Pancreas (tissue), 10 donors: ENCODE measurements around the gene HELQ. TPM values are rescaled to one million over a fixed set of nuclear protein-coding genes. Genes with fewer than 3 reads are reported as not detected.

ENCODE experiments used
- ATAC-seq, 4 donors: fragments of 200-7000 bp; cut with Tn5 transposase; one replicate each; pipeline versions ENCODE4 v1.8.0 to v1.9.1; 2020; ENCODE audit warnings: mild to moderate bottlenecking in 4 of 4, moderate library complexity in 4 of 4
- DNase-seq, 6 donors: peaks; one replicate each; pipeline ENCODE4 v3.0.0-alpha.2; 2020
- FAIRE-seq: peaks from 2 replicates; lab custom pipeline; 2012; peaks lifted over from hg19 to GRCh38; lab: Jason Lieb, UNC
- H3K27ac ChIP-seq, 4 donors: fragments of 200-600 bp; sonication (generic); 1 replicate in 3 of 4; 2 replicates in 1 of 4; pipeline versions ENCODE4 v1.5.0 to v1.8.0; 2020
- H3K27me3 ChIP-seq, 4 donors: fragments of 200-600 bp; one replicate each; pipeline ENCODE4 v1.8.0; 2021
- H3K36me3 ChIP-seq, 3 donors: fragments of 200-600 bp; sonication (generic) in 1 of 3; one replicate each; pipeline versions ENCODE4 v1.5.0 to v1.8.0; 2020 to 2021
- H3K4me1 ChIP-seq, 3 donors: fragments of 200-600 bp; one replicate each; pipeline ENCODE4 v1.8.0; 2021
- H3K4me3 ChIP-seq, 4 donors: fragments of 200-600 bp; sonication (generic) in 2 of 4; one replicate each; pipeline versions ENCODE4 v1.5.0 to v1.8.0; 2020 to 2021
- H3K9me3 ChIP-seq, 4 donors: fragments of 200-600 bp; one replicate each; pipeline ENCODE4 v1.8.0; 2021
- WGBS, 2 donors: extraction: QIAGEN DNeasy Blood & Tissue Kit; methylation state at CpG; one replicate each; pipeline ENCODE4 v1.1.7; 2013; 5-methylcytosine and 5-hydroxymethylcytosine counted together
- intact Hi-C, 3 donors: fragments of 100-400 bp; cut with DNase I; formaldehyde crosslinking; loops; one replicate each; pipeline versions ENCODE4 v1.11.1 to v1.14.2; 2022
- polyA plus RNA-seq, 2 donors: library from polyadenylated mRNA; stranded (reverse); fragments of 200-250 nt; gene quantifications; one replicate each; pipeline ENCODE4 v1.2.3, GENCODE V29; 2013
- total RNA-seq, 6 donors: library from RNA; stranded (reverse); fragmentation: NEBNext Ultra II Directional in 4 of 6; extraction: Animal tissue kit (Norgen Biotek cat#: 25700) in 4 of 6; gene quantifications; one replicate each; pipeline versions ENCODE4 v1.2.1 to v1.2.4, GENCODE V29; 2021 to 2023
- TF ChIP-seq, protein P1 (sequence below), 4 donors: fragments of 200-600 bp; sonication (generic) in 3 of 4; IDR thresholded peaks; one replicate each; pipeline versions ENCODE4 v1.5.0 to v1.8.0; 2021; ENCODE audit warnings: antibody characterized with exemption in 4 of 4
- donor health status: healthy with polysubstance abuse.
- donor health status: DM: no; HTN: no; CAD: no; lungs with moderate emphysema.
- donor health status: DM: no; HTN: no; CAD: no.
- donor health status: control.
- donor health status: control.
- donor health status: Bipolar disorder and iron deficiency.
- donor health status: DM: yes; HTN: yes; CAD: no.
- donor health status: DM: no; HTN: no; CAD: no.
- donor health status: DM: no; HTN: no; CAD: no.
- donor health status: DM: yes; HTN: yes; CAD: no.

HELQ gene
- total and polyA plus RNA-seq, 8 donors = 4.3 to 9.9 (median 6.4) TPM

DNA sequence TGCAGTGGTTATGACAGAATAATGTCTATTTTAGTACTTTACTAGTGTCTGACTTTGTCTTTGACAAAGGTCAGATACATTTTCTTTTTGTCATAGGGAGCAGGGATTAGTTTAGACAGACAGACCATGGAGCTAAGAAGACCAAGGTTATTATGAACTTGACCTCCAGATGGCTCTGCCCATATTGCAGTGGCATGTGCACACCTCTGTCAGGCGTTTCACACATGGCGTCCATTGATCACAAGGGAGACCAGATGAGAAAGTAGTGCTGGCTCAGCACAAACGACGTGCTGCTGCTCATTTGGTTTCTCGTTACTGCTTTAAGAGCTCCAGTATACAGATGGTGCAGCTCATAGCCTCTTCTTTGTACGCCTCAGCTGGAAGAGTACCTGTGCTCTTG is 64.7 kb downstream of the HELQ start:
- no peaks in the 10 kb centered on the region for H3K9me3 ChIP-seq
- no peaks in the 10 kb centered on the region for H3K36me3 ChIP-seq
- no peak for DNase-seq
- H3K4me3 ChIP-seq = no peak overlapping the region
- TF ChIP-seq, protein P1, sequence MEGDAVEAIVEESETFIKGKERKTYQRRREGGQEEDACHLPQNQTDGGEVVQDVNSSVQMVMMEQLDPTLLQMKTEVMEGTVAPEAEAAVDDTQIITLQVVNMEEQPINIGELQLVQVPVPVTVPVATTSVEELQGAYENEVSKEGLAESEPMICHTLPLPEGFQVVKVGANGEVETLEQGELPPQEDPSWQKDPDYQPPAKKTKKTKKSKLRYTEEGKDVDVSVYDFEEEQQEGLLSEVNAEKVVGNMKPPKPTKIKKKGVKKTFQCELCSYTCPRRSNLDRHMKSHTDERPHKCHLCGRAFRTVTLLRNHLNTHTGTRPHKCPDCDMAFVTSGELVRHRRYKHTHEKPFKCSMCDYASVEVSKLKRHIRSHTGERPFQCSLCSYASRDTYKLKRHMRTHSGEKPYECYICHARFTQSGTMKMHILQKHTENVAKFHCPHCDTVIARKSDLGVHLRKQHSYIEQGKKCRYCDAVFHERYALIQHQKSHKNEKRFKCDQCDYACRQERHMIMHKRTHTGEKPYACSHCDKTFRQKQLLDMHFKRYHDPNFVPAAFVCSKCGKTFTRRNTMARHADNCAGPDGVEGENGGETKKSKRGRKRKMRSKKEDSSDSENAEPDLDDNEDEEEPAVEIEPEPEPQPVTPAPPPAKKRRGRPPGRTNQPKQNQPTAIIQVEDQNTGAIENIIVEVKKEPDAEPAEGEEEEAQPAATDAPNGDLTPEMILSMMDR (IDR thresholded peaks at IDR 0.05) = no peak
- WGBS, 2 donors = 76 to 82% methylated on average over 6 of the region's 6 CpGs
- H3K4me1 ChIP-seq = peaks cover 0 to 2% (median 0%) of the 10 kb centered on the region in 3 donors
- no peak for ATAC-seq
- FAIRE-seq = no peak
- H3K27ac ChIP-seq = no peak overlapping the region
- intact Hi-C loops = no loop called here
- no peaks in the 10 kb centered on the region for H3K27me3 ChIP-seq

DNA sequence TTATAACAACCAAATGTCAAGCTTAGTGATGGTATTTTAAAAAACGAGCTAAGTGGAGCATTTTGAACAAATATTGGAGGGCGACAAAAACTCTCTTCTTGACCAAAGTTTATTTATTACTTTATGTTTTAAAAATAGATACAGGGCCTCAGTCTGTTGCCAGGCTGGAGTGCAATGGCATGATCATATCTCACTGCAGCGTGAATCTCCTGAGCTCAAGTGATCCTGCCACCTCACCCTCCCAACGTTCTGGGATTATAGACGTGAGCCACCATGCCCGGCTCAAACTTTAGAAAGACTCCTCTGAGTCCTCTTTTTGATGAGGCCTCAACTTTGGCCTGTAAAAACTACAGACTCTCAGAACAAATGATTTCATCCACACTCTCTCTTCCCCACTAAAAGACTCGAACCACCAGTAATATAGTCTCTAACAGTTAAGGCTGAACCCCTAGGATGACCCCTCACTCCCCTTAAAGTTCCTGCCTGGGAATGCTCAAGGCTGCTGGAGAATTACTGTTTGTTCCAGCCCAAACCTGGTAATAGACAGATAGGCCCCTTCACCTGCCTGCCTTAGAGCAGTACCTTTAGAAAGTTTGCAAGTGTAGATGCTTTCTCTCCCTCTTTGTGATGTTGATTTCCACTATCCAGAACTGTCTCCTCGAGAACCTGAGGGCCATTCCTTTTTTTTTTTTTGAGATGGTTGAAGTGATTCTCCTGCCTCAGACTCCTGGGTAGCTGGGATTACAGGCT is 65.7 kb downstream of the HELQ start:
- intact Hi-C loops = no loop called here
- H3K4me1 ChIP-seq = peaks cover 0 to 2% (median 0%) of the 10 kb centered on the region in 3 donors
- ATAC-seq (no peak), FAIRE-seq (no peak), DNase-seq (no peak)
- H3K9me3 ChIP-seq = no peaks in the 10 kb centered on the region
- H3K27ac ChIP-seq = no peak overlapping the region
- H3K36me3 ChIP-seq = no peaks in the 10 kb centered on the region
- TF ChIP-seq, protein P1 (IDR thresholded peaks at IDR 0.05) = no peak
- no peak overlapping the region for H3K4me3 ChIP-seq
- WGBS, 2 donors = 90 to 92% methylated on average over 8 of the region's 8 CpGs
- no peaks in the 10 kb centered on the region for H3K27me3 ChIP-seq

DNA sequence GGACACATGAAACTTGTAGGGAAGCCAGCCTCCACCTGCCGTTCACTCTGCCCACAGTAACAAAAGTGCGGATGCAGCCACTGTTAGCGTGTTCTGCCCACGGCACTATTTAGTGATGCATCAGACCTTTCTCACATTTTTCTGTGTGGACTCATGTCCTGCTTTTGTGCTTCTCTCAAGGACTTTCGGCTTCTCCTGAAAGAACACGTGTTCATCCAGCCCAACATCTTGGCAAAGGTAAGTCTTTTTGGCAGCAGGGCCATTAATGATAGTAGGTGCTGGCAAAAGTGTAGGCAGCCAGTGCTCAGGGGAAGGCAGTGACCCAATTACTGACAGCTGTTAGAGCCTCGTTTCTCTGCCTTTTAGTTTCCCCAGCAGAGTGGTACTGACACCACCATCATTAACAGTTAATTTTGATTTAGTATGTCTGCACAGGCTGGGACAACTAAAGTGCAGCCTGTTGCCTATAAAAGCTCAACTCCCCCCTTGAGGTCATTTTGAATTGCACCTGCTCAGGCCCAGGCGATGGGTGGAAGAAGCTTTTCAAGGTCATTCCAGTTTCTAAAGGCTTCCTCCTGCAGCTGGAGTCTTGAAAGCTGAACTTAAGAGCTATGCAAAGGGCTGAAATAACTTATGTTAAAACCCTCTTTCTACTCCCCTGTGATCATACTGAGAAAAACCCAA is 66.4 kb downstream of the HELQ start:
- peak in 1 of 6 donors; percentile 16 for DNase-seq
- Histone ChIP-seq H3K27ac (no peak overlapping the region), H3K4me3 (no peak overlapping the region), H3K27me3 (no peaks in the 10 kb centered on the region), H3K36me3 (no peaks in the 10 kb centered on the region), H3K4me1 (peaks cover 0 to 2% (median 0%) of the 10 kb centered on the region in 3 donors), H3K9me3 (no peaks in the 10 kb centered on the region)
- intact Hi-C loops = no loop called here
- FAIRE-seq = no peak
- TF ChIP-seq, protein P1 (IDR thresholded peaks at IDR 0.05) = no peak
- peak in 3 of 4 donors; percentile 45 to 67 (median 50) for ATAC-seq
- 56% methylated on average over 8 of the region's 8 CpGs for whole genome bisulfite sequencing, 2 donors

DNA sequence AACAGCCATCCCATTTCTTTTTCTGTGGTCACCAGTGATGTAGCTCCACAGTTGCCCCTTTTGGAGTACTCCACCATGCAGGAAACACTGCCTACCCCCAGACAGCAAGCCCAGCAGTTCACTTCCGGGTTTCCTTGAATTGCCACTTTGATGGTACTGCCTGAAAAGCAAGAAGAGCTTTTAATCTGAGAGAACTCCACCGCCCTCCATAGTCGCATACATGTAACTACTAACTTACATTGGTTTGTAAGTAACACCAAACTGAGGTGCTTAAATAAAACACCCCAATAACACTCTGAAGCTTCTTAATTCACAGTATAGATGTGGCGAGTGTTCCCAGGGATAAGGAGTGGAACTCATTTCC is 67.3 kb downstream of the HELQ start:
- FAIRE-seq (no peak), ATAC-seq (no peak), DNase-seq (no peak)
- H3K27ac ChIP-seq = peak overlapping the region in 1 of 4 donors; percentile 0
- no peaks in the 10 kb centered on the region for H3K27me3 ChIP-seq
- H3K4me3 ChIP-seq = no peak overlapping the region
- 82 to 90% methylated on average over 4 of the region's 4 CpGs for WGBS, 2 donors
- TF ChIP-seq, protein P1 (IDR thresholded peaks at IDR 0.05) = no peak
- H3K36me3 ChIP-seq = no peaks in the 10 kb centered on the region
- intact Hi-C loops = no loop called here
- H3K9me3 ChIP-seq = no peaks in the 10 kb centered on the region
- peaks cover 0 to 2% (median 0%) of the 10 kb centered on the region in 3 donors for H3K4me1 ChIP-seq
